ENCODE results near the gene OR9A2. TPM values are rescaled to one million over a fixed set of nuclear protein-coding genes. Genes with fewer than 3 reads are reported as not detected.

Gene OR9A2
- total and polyA plus RNA-seq, 7 donors = not detected

- H3K36me3 ChIP-seq = no peaks in the 10 kb centered on the region
- DNase-seq = no peak
- H3K4me1 ChIP-seq = peaks cover 0 to 4% (median 0%) of the 10 kb centered on the region in 4 donors
- TF ChIP-seq CTCF (IDR thresholded peaks at IDR 0.05) = no peak
- TF ChIP-seq EP300 (IDR thresholded peaks at IDR 0.05) = no peak
- TF ChIP-seq POLR2A (IDR thresholded peaks at IDR 0.05) = no peak
- TF ChIP-seq POLR2AphosphoS5 (IDR thresholded peaks at IDR 0.05) = no peak
- intact Hi-C loops (cut with DNase I) = loop anchor here (5.0 kb wide), 1 partner anchor 147 kb away; no protein-coding TSS in a partner anchor
- H3K27ac ChIP-seq = no peak overlapping the region
- no peak overlapping the region for H3K4me3 ChIP-seq
- no peaks in the 10 kb centered on the region for H3K27me3 ChIP-seq
- no peaks in the 10 kb centered on the region for H3K9me3 ChIP-seq
These were observed 27.1 kb downstream of the OR9A2 start for GRCh38 chr7:142999793-143000192.

- intact Hi-C loops (cut with DNase I) = no loop called here
These were observed 28.0 kb downstream of the OR9A2 start for GRCh38 chr7:142998966-142999365.

GRCh38 chr7:142997456-142997989, 29.4 kb downstream of the OR9A2 start:
- TF ChIP-seq EP300 (IDR thresholded peaks at IDR 0.05) (no peak), POLR2AphosphoS5 (IDR thresholded peaks at IDR 0.05) (no peak), POLR2A (IDR thresholded peaks at IDR 0.05) (no peak), CTCF (IDR thresholded peaks at IDR 0.05) (no peak)
- intact Hi-C loops (cut with DNase I) = no loop called here

More at GRCh38 chr7:142998966-142999365, 28.0 kb downstream of the OR9A2 start:
- H3K27me3 ChIP-seq = no peaks in the 10 kb centered on the region
- no peaks in the 10 kb centered on the region for H3K9me3 ChIP-seq
- H3K4me3 ChIP-seq = no peak overlapping the region
- 92 to 93% methylated on average over 6 of the region's 6 CpGs for WGBS, 2 donors
- TF ChIP-seq POLR2AphosphoS5 (IDR thresholded peaks at IDR 0.05) = no peak
- no peak for TF ChIP-seq POLR2A (IDR thresholded peaks at IDR 0.05)
- TF ChIP-seq EP300 (IDR thresholded peaks at IDR 0.05) = no peak
- no peak for TF ChIP-seq CTCF (IDR thresholded peaks at IDR 0.05)
- H3K27ac ChIP-seq = no peak overlapping the region
- H3K36me3 ChIP-seq = no peaks in the 10 kb centered on the region
- H3K4me1 ChIP-seq = peaks cover 0 to 4% (median 0%) of the 10 kb centered on the region in 4 donors
- DNase-seq = no peak

DNA sequence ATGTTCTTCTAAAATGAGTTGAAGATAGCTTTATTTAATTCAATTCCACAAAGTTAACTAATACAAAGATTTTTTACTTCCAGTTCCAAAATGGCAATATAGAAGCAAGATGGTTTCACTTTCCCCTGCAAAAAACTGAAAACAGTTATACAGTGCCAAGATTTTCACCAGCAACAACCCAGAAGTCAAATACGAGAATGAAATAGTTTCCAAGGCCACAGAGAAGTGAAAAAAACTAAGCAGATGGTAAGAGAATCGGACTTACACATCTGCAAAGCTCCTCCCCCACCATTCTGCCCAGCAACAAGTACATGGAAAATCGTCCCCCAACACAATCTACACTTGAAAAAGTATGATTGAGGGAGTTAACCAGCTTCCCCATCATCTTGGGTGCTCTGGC, 34.5 kb downstream of the OR9A2 start:
- TF ChIP-seq POLR2AphosphoS5 (IDR thresholded peaks at IDR 0.05) (no peak), POLR2A (IDR thresholded peaks at IDR 0.05) (no peak), EP300 (IDR thresholded peaks at IDR 0.05) (no peak), CTCF (IDR thresholded peaks at IDR 0.05) (no peak)
- H3K4me1 ChIP-seq = no peaks in the 10 kb centered on the region
- H3K27me3 ChIP-seq = no peaks in the 10 kb centered on the region
- no peaks in the 10 kb centered on the region for H3K9me3 ChIP-seq
- intact Hi-C loops (cut with DNase I) = no loop called here
- no peak overlapping the region for H3K4me3 ChIP-seq
- no peak overlapping the region for H3K27ac ChIP-seq
- H3K36me3 ChIP-seq = no peaks in the 10 kb centered on the region
- no peak for DNase-seq
- whole genome bisulfite sequencing, 2 donors = 42 to 56% methylated on average over 3 of the region's 3 CpGs

More at GRCh38 chr7:142997456-142997989, 29.4 kb downstream of the OR9A2 start:
- no peaks in the 10 kb centered on the region for H3K4me1 ChIP-seq
- no peaks in the 10 kb centered on the region for H3K27me3 ChIP-seq
- no peak for DNase-seq
- no peaks in the 10 kb centered on the region for H3K9me3 ChIP-seq
- H3K27ac ChIP-seq = no peak overlapping the region
- H3K36me3 ChIP-seq = no peaks in the 10 kb centered on the region
- 66 to 68% methylated on average over 4 of the region's 4 CpGs for WGBS, 2 donors
- no peak overlapping the region for H3K4me3 ChIP-seq

- peaks cover 0 to 2% (median 0%) of the 10 kb centered on the region in 4 donors for H3K9me3 ChIP-seq
- H3K27me3 ChIP-seq = no peaks in the 10 kb centered on the region
- H3K4me1 ChIP-seq = no peaks in the 10 kb centered on the region
- H3K36me3 ChIP-seq = no peaks in the 10 kb centered on the region
- intact Hi-C loops (cut with DNase I) = no loop called here
- 94 to 95% methylated on average over 1 of the region's 1 CpG for WGBS, 2 donors
- no peak for TF ChIP-seq CTCF (IDR thresholded peaks at IDR 0.05)
- no peak for TF ChIP-seq EP300 (IDR thresholded peaks at IDR 0.05)
- no peak for TF ChIP-seq POLR2A (IDR thresholded peaks at IDR 0.05)
- no peak for TF ChIP-seq POLR2AphosphoS5 (IDR thresholded peaks at IDR 0.05)
- DNase-seq = no peak
- no peak overlapping the region for H3K27ac ChIP-seq
- H3K4me3 ChIP-seq = no peak overlapping the region
These were observed 42.6 kb downstream of the OR9A2 start for GRCh38 chr7:142984297-142984696.
